Activated T-helper 1 cell treated with anti-CD3 and anti-CD28 coated beads, Interleukin-12 subunit alpha, Interleukin-12 subunit beta, Interleukin-2, Interleukin-4 antibody, amounts not matched to agents 30 ng/mL and 10 ng/mL and 1 ng/mL, durations not matched to agents 14 hours and 24 hours and 36 hours (primary cell): Measurements from ENCODE around the gene AP5Z1. TPM values are rescaled to one million over a fixed set of nuclear protein-coding genes. Genes with fewer than 3 reads are reported as not detected.

Source experiments
- DNase-seq: peaks from one replicate; pipeline ENCODE4 v3.0.0; 2021; ENCODE audit warnings: low spot score
- H3K27ac Mint-ChIP-seq: one replicate; pipeline ENCODE4 v1.8.0; 2021; ENCODE audit warnings: mild to moderate bottlenecking, mixed read lengths
- H3K27me3 Mint-ChIP-seq: one replicate; pipeline ENCODE4 v1.8.0; 2022; ENCODE audit warnings: mild to moderate bottlenecking, moderate library complexity, mixed read lengths; ENCODE audit not compliant: insufficient read depth
- H3K36me3 Mint-ChIP-seq: one replicate; pipeline ENCODE4 v1.8.0; 2021; ENCODE audit warnings: low read depth, mixed read lengths
- H3K4me1 Mint-ChIP-seq: one replicate; pipeline ENCODE4 v1.8.0; 2021; ENCODE audit warnings: low read depth, mixed read lengths
- H3K4me3 Mint-ChIP-seq: one replicate; pipeline ENCODE4 v1.8.0; 2021; ENCODE audit warnings: mild to moderate bottlenecking, moderate library complexity, mixed read lengths
- H3K9me3 Mint-ChIP-seq: one replicate; pipeline ENCODE4 v1.8.0; 2021; ENCODE audit warnings: mixed read lengths
- intact Hi-C: fragments of 100-400 bp; cut with micrococcal nuclease; formaldehyde crosslinking; loops from one replicate; pipeline ENCODE4 v1.15.1; 2024
- total RNA-seq: library from RNA; stranded (reverse); gene quantifications from 2 replicates; pipeline ENCODE4 v1.2.3, GENCODE V29; 2022

AP5Z1 gene
- total RNA-seq, 1 donor from 2014 or later: 56.8 TPM

- Mint-ChIP-seq H3K4me3 (no peak overlapping the region), H3K27ac (no peak overlapping the region), H3K4me1 (no peaks in the 10 kb centered on the region), H3K36me3 (no peaks in the 10 kb centered on the region), H3K9me3 (no peaks in the 10 kb centered on the region), H3K27me3 (no peaks in the 10 kb centered on the region)
- DNase-seq: no peak
- intact Hi-C loops: no loop called here
These were observed 60.2 kb downstream of the AP5Z1 start for GRCh38 chr7:4835398-4836205.

- no peaks in the 10 kb centered on the region for H3K27me3 Mint-ChIP-seq
- intact Hi-C loops: no loop called here
These were observed 60.8 kb downstream of the AP5Z1 start for GRCh38 chr7:4836206-4836661.

GRCh38 chr7:4837041-4837802, 61.8 kb downstream of the AP5Z1 start:
- intact Hi-C loops: no loop called here
- DNase-seq: no peak
- Mint-ChIP-seq H3K27me3 (no peaks in the 10 kb centered on the region), H3K4me1 (no peaks in the 10 kb centered on the region), H3K9me3 (no peaks in the 10 kb centered on the region), H3K27ac (no peak overlapping the region), H3K4me3 (no peak overlapping the region), H3K36me3 (no peaks in the 10 kb centered on the region)

More at GRCh38 chr7:4836206-4836661, 60.8 kb downstream of the AP5Z1 start:
- H3K9me3 Mint-ChIP-seq: no peaks in the 10 kb centered on the region
- no peaks in the 10 kb centered on the region for H3K4me1 Mint-ChIP-seq
- no peak for DNase-seq
- H3K36me3 Mint-ChIP-seq: no peaks in the 10 kb centered on the region
- H3K4me3 Mint-ChIP-seq: no peak overlapping the region
- H3K27ac Mint-ChIP-seq: no peak overlapping the region

GRCh38 chr7:4837803-4838625, 62.6 kb downstream of the AP5Z1 start:
- intact Hi-C loops: no loop called here
- Mint-ChIP-seq H3K4me1 (no peaks in the 10 kb centered on the region), H3K4me3 (no peak overlapping the region), H3K9me3 (no peaks in the 10 kb centered on the region), H3K36me3 (no peaks in the 10 kb centered on the region), H3K27me3 (no peaks in the 10 kb centered on the region), H3K27ac (no peak overlapping the region)
- no peak for DNase-seq

GRCh38 chr7:4838626-4839334, 63.4 kb downstream of the AP5Z1 start:
- DNase-seq: no peak
- no peak overlapping the region for H3K27ac Mint-ChIP-seq
- no peaks in the 10 kb centered on the region for H3K27me3 Mint-ChIP-seq
- no peak overlapping the region for H3K4me3 Mint-ChIP-seq
- intact Hi-C loops: no loop called here
- no peaks in the 10 kb centered on the region for H3K36me3 Mint-ChIP-seq
- no peaks in the 10 kb centered on the region for H3K9me3 Mint-ChIP-seq
- H3K4me1 Mint-ChIP-seq: no peaks in the 10 kb centered on the region

- intact Hi-C loops: no loop called here
- H3K27ac Mint-ChIP-seq: no peak overlapping the region
- H3K9me3 Mint-ChIP-seq: no peaks in the 10 kb centered on the region
- H3K27me3 Mint-ChIP-seq: no peaks in the 10 kb centered on the region
- no peak overlapping the region for H3K4me3 Mint-ChIP-seq
- no peaks in the 10 kb centered on the region for H3K36me3 Mint-ChIP-seq
- no peaks in the 10 kb centered on the region for H3K4me1 Mint-ChIP-seq
- DNase-seq: no peak
These were observed 64.7 kb downstream of the AP5Z1 start for GRCh38 chr7:4840079-4840501.

Other genes with a start within 250 kb of the AP5Z1 start
- gene FOXK1, start 93.3 kb upstream of the AP5Z1 start, total RNA-seq: 37.7 and 37.9 TPM in 2 replicates
- gene PAPOLB, start 86.4 kb downstream of the AP5Z1 start, total RNA-seq: not detected in 2 replicates
- gene RADIL, start 108.1 kb downstream of the AP5Z1 start, total RNA-seq: 0.24 and 0.26 TPM in 2 replicates
- not detected in 2 replicates for gene MMD2, start 183.6 kb downstream of the AP5Z1 start, total RNA-seq